Measurements from ENCODE around the gene GGT6. TPM values are rescaled to one million over a fixed set of nuclear protein-coding genes. Genes with fewer than 3 reads are reported as not detected.
"Not testable (repeated sequence)": the region's sequence is repeated elsewhere in the genome, so short reads cannot be mapped to it uniquely, and the experiment has no call there.

GGT6 gene
- total RNA-seq, 1 donor: not detected

GRCh38 chr17:4591529-4591928 is 31.2 kb upstream of the GGT6 start:
- H3K27me3 ChIP-seq (ENCODE audit: insufficient read depth, low read length): peaks cover 15% of the 10 kb centered on the region
- H2AFZ ChIP-seq (ENCODE audit: low read length): no peak overlapping the region
- H3K36me3 ChIP-seq (ENCODE audit: insufficient read depth, low read length): no peaks in the 10 kb centered on the region
- DNase-seq (ENCODE audit: insufficient read length, low spot score, missing footprints): peak; percentile 98
- TF ChIP-seq CTCF (IDR thresholded peaks at IDR 0.05; ENCODE audit: extremely low read depth, low read depth, low read length): no peak
- no peaks in the 10 kb centered on the region for H3K4me1 ChIP-seq (ENCODE audit: insufficient read depth, low read length)
- no peak overlapping the region for H3K4me3 ChIP-seq (ENCODE audit: insufficient read depth, low read length)
- no peak overlapping the region for H3K27ac ChIP-seq (ENCODE audit: low read depth, low read length)
- H3K79me2 ChIP-seq (ENCODE audit: insufficient read depth, low read length): no peaks in the 10 kb centered on the region
- no peak overlapping the region for H3K4me2 ChIP-seq (ENCODE audit: insufficient read depth, low read length)
- no peaks in the 10 kb centered on the region for H3K9me3 ChIP-seq (ENCODE audit: low read depth, low read length)
- H4K20me1 ChIP-seq (ENCODE audit: insufficient read depth, low read length): no peaks in the 10 kb centered on the region

GRCh38 chr17:4590981-4591453 is 30.6 kb upstream of the GGT6 start:
- Histone ChIP-seq H3K9me3 (ENCODE audit: low read depth, low read length) (no peaks in the 10 kb centered on the region), H4K20me1 (ENCODE audit: insufficient read depth, low read length) (no peaks in the 10 kb centered on the region), H3K27ac (ENCODE audit: low read depth, low read length) (no peak overlapping the region), H2AFZ (ENCODE audit: low read length) (no peak overlapping the region), H3K79me2 (ENCODE audit: insufficient read depth, low read length) (no peaks in the 10 kb centered on the region), H3K36me3 (ENCODE audit: insufficient read depth, low read length) (no peaks in the 10 kb centered on the region), H3K27me3 (ENCODE audit: insufficient read depth, low read length) (peaks cover 18% of the 10 kb centered on the region), H3K4me3 (ENCODE audit: insufficient read depth, low read length) (no peak overlapping the region), H3K4me1 (ENCODE audit: insufficient read depth, low read length) (no peaks in the 10 kb centered on the region), H3K4me2 (ENCODE audit: insufficient read depth, low read length) (no peak overlapping the region)
- peak; percentile 88 for DNase-seq (ENCODE audit: insufficient read length, low spot score, missing footprints)
- no peak for TF ChIP-seq CTCF (IDR thresholded peaks at IDR 0.05; ENCODE audit: extremely low read depth, low read depth, low read length)

GRCh38 chr17:4590042-4590441 is 29.7 kb upstream of the GGT6 start:
- H4K20me1 ChIP-seq (ENCODE audit: insufficient read depth, low read length); H2AFZ ChIP-seq (ENCODE audit: low read length); H3K4me1 ChIP-seq (ENCODE audit: insufficient read depth, low read length); H3K79me2 ChIP-seq (ENCODE audit: insufficient read depth, low read length); DNase-seq (ENCODE audit: insufficient read length, low spot score, missing footprints); H3K9me3 ChIP-seq (ENCODE audit: low read depth, low read length); H3K27ac ChIP-seq (ENCODE audit: low read depth, low read length); H3K4me2 ChIP-seq (ENCODE audit: insufficient read depth, low read length); H3K36me3 ChIP-seq (ENCODE audit: insufficient read depth, low read length); H3K4me3 ChIP-seq (ENCODE audit: insufficient read depth, low read length): not testable (repeated sequence)
- peaks cover 28% of the 10 kb centered on the region for H3K27me3 ChIP-seq (ENCODE audit: insufficient read depth, low read length)

- Histone ChIP-seq H3K4me2 (ENCODE audit: insufficient read depth, low read length) (no peak overlapping the region), H2AFZ (ENCODE audit: low read length) (no peak overlapping the region), H4K20me1 (ENCODE audit: insufficient read depth, low read length) (no peaks in the 10 kb centered on the region), H3K27ac (ENCODE audit: low read depth, low read length) (no peak overlapping the region), H3K36me3 (ENCODE audit: insufficient read depth, low read length) (no peaks in the 10 kb centered on the region), H3K4me1 (ENCODE audit: insufficient read depth, low read length) (no peaks in the 10 kb centered on the region), H3K4me3 (ENCODE audit: insufficient read depth, low read length) (no peak overlapping the region), H3K9me3 (ENCODE audit: low read depth, low read length) (no peaks in the 10 kb centered on the region), H3K79me2 (ENCODE audit: insufficient read depth, low read length) (no peaks in the 10 kb centered on the region), H3K27me3 (ENCODE audit: insufficient read depth, low read length) (peaks cover 31% of the 10 kb centered on the region)
- no peak for TF ChIP-seq CTCF (IDR thresholded peaks at IDR 0.05; ENCODE audit: extremely low read depth, low read depth, low read length)
- DNase-seq (ENCODE audit: insufficient read length, low spot score, missing footprints): peak; percentile 47
These were observed 28.7 kb upstream of the GGT6 start for GRCh38 chr17:4588898-4589625.

All from osteoblast (primary cell).